NCI-H82 treated with DMSO at 0.1 percent for 48 hours (cell line): ENCODE results near the gene NCAPH2.
"Not testable (repeated sequence)": the region's sequence is repeated elsewhere in the genome, so short reads cannot be mapped to it uniquely, and the experiment has no call there.

ENCODE experiments used
- DNase-seq: peaks from one replicate; lab custom pipeline; 2025; ENCODE audit not compliant: unreplicated experiment; lab: John Stamatoyannopoulos, UW

NCAPH2 gene

DNA sequence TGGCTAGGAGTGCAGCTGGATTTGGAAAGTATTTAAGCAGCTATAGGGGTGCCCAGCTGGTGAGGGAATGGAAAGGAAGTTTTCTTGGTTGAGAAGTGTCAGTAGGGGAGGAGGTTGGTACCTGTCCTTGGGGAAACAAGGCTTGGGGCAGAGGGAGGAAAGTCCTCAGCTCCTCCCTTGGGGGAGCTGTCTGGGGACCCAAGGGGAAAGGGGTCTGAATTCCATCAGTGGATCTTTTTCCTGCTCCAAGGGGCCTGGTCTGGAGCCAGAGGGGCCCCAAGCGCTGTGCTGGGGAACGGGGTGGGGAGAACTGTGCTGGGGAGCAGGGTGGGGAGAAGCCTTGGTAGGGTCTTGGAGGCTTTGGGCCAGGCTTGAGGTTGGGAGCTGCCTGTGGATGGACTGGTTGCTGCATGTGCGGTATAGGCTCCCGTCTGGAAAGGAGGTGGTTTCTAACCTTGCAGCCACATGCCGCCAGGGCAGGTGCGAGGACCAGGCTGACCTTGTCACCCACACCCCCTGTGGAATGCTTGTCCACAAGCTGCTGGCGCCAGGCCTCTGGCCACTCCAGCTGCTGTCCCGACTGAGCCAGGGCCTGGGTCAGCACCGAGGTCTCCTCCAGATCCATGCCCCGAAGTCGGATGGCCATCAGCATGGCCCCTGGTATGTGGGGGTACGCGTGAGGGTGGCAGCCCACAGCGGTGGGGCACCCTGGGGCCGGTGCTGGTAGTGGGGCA, 20.8 kb downstream of the NCAPH2 start:
- no peak for DNase-seq

DNA sequence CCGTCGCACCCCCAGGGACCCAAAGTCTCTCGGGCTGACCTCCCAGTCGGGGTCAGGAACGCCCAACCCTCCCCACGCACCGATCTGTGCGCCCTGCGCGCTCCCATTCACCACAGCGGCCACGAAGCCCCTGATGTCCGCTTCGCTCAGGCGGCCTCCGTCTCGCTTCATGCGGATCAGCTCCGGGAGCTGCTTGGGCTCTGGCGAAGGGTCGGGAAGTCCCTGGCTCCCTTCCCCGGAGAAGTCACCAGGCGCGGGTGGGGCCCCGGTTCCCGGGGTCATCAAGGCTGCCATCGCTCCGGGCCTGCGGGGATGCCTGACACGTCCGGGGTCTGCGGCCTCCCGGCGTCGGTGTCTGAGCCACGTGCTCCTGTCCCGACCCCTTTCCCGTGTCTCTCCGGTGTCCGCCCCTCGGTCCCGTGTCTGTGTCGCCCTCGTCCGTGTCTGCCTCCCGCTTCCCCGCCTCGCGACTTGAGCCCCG, 21.4 kb downstream of the NCAPH2 start:
- DNase-seq = no peak

- DNase-seq = no peak
Observed at GRCh38 chr22:50529897-50530579, 22.0 kb downstream of the NCAPH2 start, which contains the start of gene TYMP. TSS of gene TYMP (minus strand) at chr22:50530012. CDS start at chr22:50529709, 303 bp downstream.

GRCh38 chr22:50530580-50530876, 22.5 kb downstream of the NCAPH2 start:
- no peak for DNase-seq

- DNase-seq = no peak
Observed at GRCh38 chr22:50530877-50531545, 23.0 kb downstream of the NCAPH2 start.

DNA sequence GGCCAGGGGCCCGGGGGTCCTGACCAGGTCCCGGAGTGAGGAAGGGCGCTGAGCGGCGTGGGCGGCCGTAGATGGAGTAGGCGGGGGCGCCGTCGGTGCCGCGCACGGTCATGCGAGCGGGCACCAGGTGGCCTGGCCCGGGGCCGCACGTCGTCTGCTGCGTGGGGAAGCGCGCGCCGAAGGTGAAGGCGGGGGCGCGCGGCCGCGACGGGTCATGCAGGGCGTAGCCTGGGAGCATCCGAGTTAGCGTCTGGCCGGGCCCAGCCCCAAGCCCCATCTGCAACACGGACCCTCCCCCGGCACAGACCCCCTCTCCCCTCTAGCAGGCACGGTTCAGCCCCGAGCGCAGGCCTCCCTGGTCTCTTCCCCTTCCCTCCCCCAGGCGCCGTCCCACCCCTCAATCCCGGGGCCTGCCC, 23.5 kb downstream of the NCAPH2 start:
- no peak for DNase-seq

DNA sequence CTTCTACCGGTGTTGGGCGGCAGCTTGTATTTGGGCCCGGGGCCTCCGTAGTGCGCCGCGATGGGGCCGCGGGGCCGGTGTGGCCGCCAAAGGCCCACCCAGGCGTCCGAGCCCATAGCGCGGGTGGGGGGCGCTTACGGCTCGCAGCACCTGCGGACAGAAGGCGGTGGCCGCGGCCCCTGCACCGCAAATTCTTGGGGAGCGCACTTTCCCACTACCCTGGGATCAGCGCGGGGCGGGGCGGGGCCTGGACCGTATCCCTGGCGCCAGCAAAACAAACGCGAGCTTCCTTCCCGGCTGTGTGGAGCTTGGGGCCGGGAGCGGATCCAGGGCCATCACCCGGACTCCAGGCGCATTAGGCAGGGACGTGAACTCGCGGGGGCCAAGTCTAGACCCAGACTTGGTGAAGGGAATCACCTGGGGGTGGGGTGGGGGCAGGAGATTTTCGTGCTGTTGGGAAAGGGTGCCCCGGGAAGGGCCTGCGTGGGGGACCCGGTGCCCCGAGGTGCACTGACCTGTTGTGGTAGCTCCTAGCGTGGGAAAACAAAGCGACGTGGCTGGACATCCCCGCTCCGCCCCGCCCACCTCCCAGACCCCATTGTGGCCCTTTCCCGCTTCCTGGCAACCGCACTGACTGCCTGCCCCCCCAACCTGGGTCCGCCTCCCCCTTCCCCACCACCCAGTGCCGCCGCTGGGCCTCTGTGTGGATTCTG, 24.1 kb downstream of the NCAPH2 start:
- no peak for DNase-seq

GRCh38 chr22:50532824-50533796, 25.1 kb downstream of the NCAPH2 start:
- DNase-seq = no peak

- DNase-seq = not testable (repeated sequence)
Observed at GRCh38 chr22:50533856-50534711, 26.1 kb downstream of the NCAPH2 start.

GRCh38 chr22:50535113-50535512, 27.1 kb downstream of the NCAPH2 start:
- no peak for DNase-seq

DNA sequence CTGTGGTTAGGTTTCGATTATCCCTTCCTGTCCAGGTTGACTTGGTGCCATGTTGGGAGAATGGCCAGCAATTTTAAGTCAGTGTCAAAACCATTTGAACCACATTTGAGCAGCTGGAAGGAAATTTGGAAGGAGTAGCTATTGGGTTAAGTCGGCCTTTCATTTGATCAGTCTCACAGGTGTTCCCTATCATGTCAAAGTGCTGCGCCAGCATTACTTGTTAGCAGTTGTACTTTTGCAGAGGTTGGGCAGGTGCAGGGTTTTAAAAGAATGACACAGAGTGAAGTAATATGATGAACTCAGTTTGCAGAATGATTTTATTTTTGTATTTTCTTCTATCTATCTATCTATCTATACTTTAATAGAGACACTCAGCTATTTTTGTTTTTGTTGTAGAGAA, 28.2 kb downstream of the NCAPH2 start:
- no peak for DNase-seq

- DNase-seq = no peak
Observed at GRCh38 chr22:50537765-50538164, 29.7 kb downstream of the NCAPH2 start.

- no peak for DNase-seq
Observed at GRCh38 chr22:50540381-50540780, 32.4 kb downstream of the NCAPH2 start.

GRCh38 chr22:50541667-50542026, 33.6 kb downstream of the NCAPH2 start:
- DNase-seq = not testable (repeated sequence)

DNA sequence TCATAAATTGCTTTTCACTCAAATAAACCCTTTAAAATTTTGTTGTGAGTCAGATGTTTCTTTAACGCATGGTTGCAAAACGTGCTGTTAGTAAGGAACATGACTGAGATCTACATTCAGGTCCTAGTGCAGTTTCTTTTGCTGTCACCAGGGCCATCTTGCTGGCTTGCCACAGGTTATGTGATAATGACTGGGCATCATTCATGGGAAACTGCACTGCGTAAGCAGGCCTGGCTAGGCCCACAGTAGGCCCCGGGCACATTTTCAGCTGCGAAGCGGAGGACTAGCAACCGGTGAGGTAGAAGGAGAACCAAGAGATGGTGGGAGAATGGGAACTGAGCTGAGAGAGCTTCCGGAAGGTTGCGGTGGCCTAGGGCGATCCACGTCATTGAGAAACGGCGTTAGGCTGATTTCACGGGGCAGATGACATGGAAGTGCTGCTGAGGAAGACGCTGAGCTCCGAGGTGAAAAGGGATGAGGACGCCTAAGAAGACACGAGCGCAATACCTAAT, 34.4 kb downstream of the NCAPH2 start:
- DNase-seq = no peak

DNA sequence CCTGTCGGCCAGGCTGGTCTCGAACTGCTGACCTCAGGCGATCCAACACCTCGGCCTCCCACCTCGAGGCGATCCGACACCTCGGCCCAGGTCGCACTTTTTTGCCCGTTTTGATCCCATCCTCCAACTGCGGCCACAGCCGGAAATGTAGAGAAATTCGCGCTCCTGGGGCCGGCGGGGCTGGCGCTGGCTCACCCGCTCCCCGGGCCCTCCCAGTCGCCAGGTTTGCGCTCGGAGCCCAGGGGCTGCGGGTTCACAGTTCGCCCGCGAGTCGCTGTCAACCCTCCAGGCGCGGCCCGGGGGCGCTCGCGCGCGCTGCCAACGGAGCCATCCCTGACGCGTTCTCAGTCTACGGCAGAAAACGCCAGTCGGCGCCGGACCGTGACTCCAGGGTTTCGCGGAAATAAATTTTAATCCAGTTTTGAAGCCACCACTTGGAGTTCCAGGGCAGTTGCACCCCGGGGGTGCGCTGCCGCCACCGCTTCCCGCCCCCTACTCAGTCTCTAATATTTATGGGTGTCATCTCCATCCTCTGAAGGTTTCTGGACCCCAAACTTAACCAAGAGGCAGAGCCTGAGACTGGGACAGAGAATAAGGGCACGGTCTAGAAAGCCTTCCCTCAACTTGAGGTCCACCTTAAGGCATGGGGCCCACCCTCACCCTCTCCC, 36.2 kb downstream of the NCAPH2 start:
- DNase-seq = no peak

DNA sequence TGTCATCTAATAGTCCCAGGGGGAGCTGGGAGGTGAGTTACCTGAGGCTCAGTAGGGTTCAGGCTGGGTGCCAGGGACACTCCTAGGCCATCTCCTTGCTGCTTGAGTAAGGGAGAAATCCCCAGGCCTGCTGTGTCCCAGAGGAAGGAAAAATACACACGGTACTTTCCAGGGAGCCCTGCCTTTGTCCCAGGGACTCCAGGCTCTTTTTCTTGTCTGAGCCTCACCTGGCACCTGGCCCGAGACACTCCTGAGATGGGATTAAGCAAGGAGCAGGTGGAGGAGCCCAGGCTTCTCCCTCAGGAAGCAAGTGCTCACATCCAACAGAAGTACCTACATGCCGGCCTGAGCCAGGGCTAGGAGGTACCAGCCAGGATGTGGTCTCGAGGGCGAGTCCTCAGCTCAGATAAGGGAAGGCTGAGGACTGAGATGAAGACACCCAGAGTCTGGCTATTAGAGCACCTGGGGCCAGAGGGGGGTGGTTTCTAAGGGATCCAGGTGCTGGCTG, 36.8 kb downstream of the NCAPH2 start:
- DNase-seq = no peak

- DNase-seq = no peak
Observed at GRCh38 chr22:50545522-50546325, 37.7 kb downstream of the NCAPH2 start, which contains the start of gene KLHDC7B. TSS of gene KLHDC7B (plus strand) at chr22:50545899. CDS start at chr22:50546244, 345 bp downstream.
